Small intestine (tissue), 7 donors: ENCODE data around the gene VEZF1. TPM values are rescaled to one million over a fixed set of nuclear protein-coding genes. Genes with fewer than 3 reads are reported as not detected.

Experiments
- DNase-seq, 2 donors: peaks; one replicate each; pipeline versions ENCODE4 v3.0.0 to v3.0.0-alpha.2; 2013
- FAIRE-seq: peaks from 2 replicates; lab custom pipeline; 2012; peaks lifted over from hg19 to GRCh38; lab: Jason Lieb, UNC
- H3K27ac ChIP-seq, 3 donors: one replicate each; pipeline ENCODE4 v1.5.1; 2013; ENCODE audit warnings: low read length in 2 of 3, mild to moderate bottlenecking in 2 of 3, control low read depth in 1 of 3, inconsistent platforms in 1 of 3, low read depth in 1 of 3, moderate library complexity in 1 of 3
- H3K27me3 ChIP-seq, 3 donors: one replicate each; pipeline ENCODE4 v1.6.1; 2013; ENCODE audit warnings: low read length in 3 of 3, inconsistent platforms in 1 of 3; ENCODE audit not compliant: control insufficient read depth in 3 of 3, insufficient read depth in 3 of 3
- H3K36me3 ChIP-seq, 3 donors: one replicate each; pipeline ENCODE4 v1.6.1; 2013; ENCODE audit warnings: low read length in 3 of 3, inconsistent platforms in 1 of 3, low read depth in 1 of 3, mild to moderate bottlenecking in 1 of 3, moderate library complexity in 1 of 3; ENCODE audit not compliant: control insufficient read depth in 3 of 3, insufficient read depth in 2 of 3
- H3K4me1 ChIP-seq, 3 donors: one replicate each; pipeline ENCODE4 v1.6.1; 2013; ENCODE audit warnings: low read length in 2 of 3, inconsistent platforms in 1 of 3, low read depth in 1 of 3, mild to moderate bottlenecking in 1 of 3, moderate library complexity in 1 of 3; ENCODE audit not compliant: control insufficient read depth in 3 of 3, insufficient read depth in 2 of 3
- H3K4me3 ChIP-seq, 3 donors: one replicate each; pipeline ENCODE4 v1.5.1; 2013; ENCODE audit warnings: low read length in 3 of 3, control low read depth in 1 of 3, inconsistent platforms in 1 of 3, low read depth in 1 of 3, mild to moderate bottlenecking in 1 of 3, moderate library complexity in 1 of 3
- H3K9me3 ChIP-seq, 2 donors: one replicate each; pipeline ENCODE4 v1.6.1; 2013; ENCODE audit warnings: low read depth in 1 of 2, low read length in 1 of 2; ENCODE audit not compliant: control insufficient read depth in 2 of 2, insufficient read depth in 1 of 2
- WGBS, 3 donors: extraction: QIAGEN DNeasy Blood & Tissue Kit; methylation state at CpG; one replicate each; pipeline ENCODE4 v1.1.7; 2013; 5-methylcytosine and 5-hydroxymethylcytosine counted together
- polyA plus RNA-seq, 4 donors: library from polyadenylated mRNA; stranded (reverse) in 3 of 4; unstranded in 1 of 4; fragments of 200-250 nt in 3 of 4; fragments of 120-200 nt in 1 of 4; gene quantifications; one replicate each; pipeline versions ENCODE4 v1.2.1 to v1.2.3, GENCODE V29; 2013
- donor health status: healthy with polysubstance abuse.
- donor health status: control.
- donor health status: control.
- donor health status: Bipolar disorder and iron deficiency.
- donor health status: healthy.

Gene VEZF1
- polyA plus RNA-seq, 4 donors = 11.4 to 42.8 (median 18.7) TPM

GRCh38 chr17:57928928-57929327 lies 59.1 kb downstream of the VEZF1 start:
- FAIRE-seq (no peak), DNase-seq (no peak)
- H3K4me1 ChIP-seq = peaks cover 0 to 14% (median 0%) of the 10 kb centered on the region in 3 donors
- H3K4me3 ChIP-seq = no peak overlapping the region
- no peaks in the 10 kb centered on the region for H3K9me3 ChIP-seq
- H3K27me3 ChIP-seq = no peaks in the 10 kb centered on the region
- no peaks in the 10 kb centered on the region for H3K36me3 ChIP-seq
- WGBS, 3 donors = 72 to 78% (median 73%) methylated on average over 5 of the region's 5 CpGs
- H3K27ac ChIP-seq = no peak overlapping the region

GRCh38 chr17:57927048-57927723 lies 60.9 kb downstream of the VEZF1 start:
- no peaks in the 10 kb centered on the region for H3K27me3 ChIP-seq
- no peak overlapping the region for H3K4me3 ChIP-seq
- FAIRE-seq = no peak
- H3K27ac ChIP-seq = peak overlapping the region in 2 of 3 donors; percentile 12 to 51
- no peak for DNase-seq
- 54 to 58% (median 58%) methylated on average over 5 of the region's 5 CpGs for WGBS, 3 donors
- no peaks in the 10 kb centered on the region for H3K9me3 ChIP-seq
- H3K36me3 ChIP-seq = peaks cover 0 to 4% (median 0%) of the 10 kb centered on the region in 3 donors
- peaks cover 0 to 9% (median 0%) of the 10 kb centered on the region in 3 donors for H3K4me1 ChIP-seq

- WGBS, 3 donors = 63 to 82% (median 78%) methylated on average over 7 of the region's 7 CpGs
- Histone ChIP-seq H3K4me3 (no peak overlapping the region), H3K9me3 (no peaks in the 10 kb centered on the region), H3K27ac (peak overlapping the region in 1 of 3 donors; percentile 12), H3K4me1 (peaks cover 0 to 9% (median 0%) of the 10 kb centered on the region in 3 donors), H3K27me3 (no peaks in the 10 kb centered on the region), H3K36me3 (peaks cover 0 to 4% (median 0%) of the 10 kb centered on the region in 3 donors)
- FAIRE-seq (no peak), DNase-seq (no peak)
Observed at GRCh38 chr17:57926723-57927047, 61.4 kb downstream of the VEZF1 start.

GRCh38 chr17:57925361-57925990 lies 62.6 kb downstream of the VEZF1 start:
- FAIRE-seq = no peak
- whole genome bisulfite sequencing, 3 donors = 64 to 84% (median 79%) methylated on average over 9 of the region's 9 CpGs
- peak overlapping the region in 1 of 3 donors; percentile 12 for H3K27ac ChIP-seq
- no peak for DNase-seq
- H3K27me3 ChIP-seq = no peaks in the 10 kb centered on the region
- H3K9me3 ChIP-seq = no peaks in the 10 kb centered on the region
- peaks cover 0 to 13% (median 5%) of the 10 kb centered on the region in 3 donors for H3K4me1 ChIP-seq
- H3K36me3 ChIP-seq = peaks cover 0 to 4% (median 0%) of the 10 kb centered on the region in 3 donors
- H3K4me3 ChIP-seq = no peak overlapping the region

- H3K4me3 ChIP-seq = no peak overlapping the region
- peaks cover 0 to 13% (median 5%) of the 10 kb centered on the region in 3 donors for H3K4me1 ChIP-seq
- DNase-seq (no peak), FAIRE-seq (no peak)
- H3K9me3 ChIP-seq = no peaks in the 10 kb centered on the region
- no peak overlapping the region for H3K27ac ChIP-seq
- peaks cover 0 to 4% (median 0%) of the 10 kb centered on the region in 3 donors for H3K36me3 ChIP-seq
- WGBS, 3 donors = 72 to 89% (median 79%) methylated on average over 4 of the region's 4 CpGs
- no peaks in the 10 kb centered on the region for H3K27me3 ChIP-seq
Observed at GRCh38 chr17:57924677-57925076, 63.4 kb downstream of the VEZF1 start.

Other genes starting within 250 kb of the VEZF1 start
- gene CCDC182, start 243.0 kb downstream of the VEZF1 start, polyA plus RNA-seq = not detected
- 10 to 100 TPM; 15.4 to 49.8 (median 25.8) TPM for gene MRPS23, start 138.2 kb downstream of the VEZF1 start, polyA plus RNA-seq
- 10 to 100 TPM in 1 of 4 donors, 1 to 10 TPM in 3; 1.6 to 14.9 (median 6.1) TPM for gene CUEDC1, start 32.8 kb downstream of the VEZF1 start, polyA plus RNA-seq
- 100 to 1,000 TPM in 2 of 4 donors, 10 to 100 TPM in 2; 62.7 to 193 (median 106) TPM for gene SRSF1, start 19.0 kb upstream of the VEZF1 start, polyA plus RNA-seq
- gene DYNLL2, start 95.2 kb upstream of the VEZF1 start, polyA plus RNA-seq = 10 to 100 TPM; 18.9 to 41.9 (median 32.7) TPM
- gene OR4D1, start 160.1 kb upstream of the VEZF1 start, polyA plus RNA-seq = under 1 TPM in 1 of 4 donors, not detected in 3; 0.03 TPM
- not detected for gene OR4D2, start 178.7 kb upstream of the VEZF1 start, polyA plus RNA-seq
- under 1 TPM in 1 of 4 donors, not detected in 3; 0.24 TPM for gene EPX, start 204.5 kb upstream of the VEZF1 start, polyA plus RNA-seq
- 10 to 100 TPM in 2 of 4 donors, 1 to 10 TPM in 2; 2.7 to 26.6 (median 9.2) TPM for gene MKS1, start 231.0 kb upstream of the VEZF1 start, polyA plus RNA-seq